Urothelium cell line (cell line): ENCODE measurements around the gene DTNB.

ENCODE experiments used
- DNase-seq: peaks from one replicate; pipeline ENCODE4 v3.0.0; 2011; ENCODE audit warnings: low spot score, mixed read lengths
- FAIRE-seq: peaks from 2 replicates; lab custom pipeline; 2011; peaks lifted over from hg19 to GRCh38; lab: Jason Lieb, UNC

Gene DTNB

GRCh38 chr2:25375989-25376545, 297.3 kb downstream of the DTNB start:
- FAIRE-seq = no peak
- DNase-seq = no peak

GRCh38 chr2:25375371-25375988, 297.9 kb downstream of the DTNB start:
- FAIRE-seq (no peak), DNase-seq (no peak)

DNA sequence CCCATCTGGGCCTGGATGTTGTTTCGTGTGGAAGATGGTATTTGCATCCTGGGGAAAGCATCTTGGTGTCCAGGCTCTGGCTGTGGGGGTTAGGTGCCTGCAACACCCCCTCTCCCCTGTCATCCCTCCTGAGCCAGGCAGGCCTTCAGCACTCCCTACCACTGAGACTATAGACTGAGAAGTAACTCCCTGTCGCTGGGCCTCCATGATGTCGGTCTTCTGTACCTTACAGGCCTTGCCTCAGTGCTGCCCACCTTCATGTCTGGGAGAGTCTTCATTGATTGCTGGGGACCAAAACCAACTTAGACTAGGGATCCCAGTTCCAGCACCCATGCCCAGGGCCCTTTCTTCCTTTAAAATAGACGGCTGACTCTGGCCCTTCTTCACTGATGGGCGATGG, 298.6 kb downstream of the DTNB start:
- no peak for DNase-seq
- FAIRE-seq = no peak

DNA sequence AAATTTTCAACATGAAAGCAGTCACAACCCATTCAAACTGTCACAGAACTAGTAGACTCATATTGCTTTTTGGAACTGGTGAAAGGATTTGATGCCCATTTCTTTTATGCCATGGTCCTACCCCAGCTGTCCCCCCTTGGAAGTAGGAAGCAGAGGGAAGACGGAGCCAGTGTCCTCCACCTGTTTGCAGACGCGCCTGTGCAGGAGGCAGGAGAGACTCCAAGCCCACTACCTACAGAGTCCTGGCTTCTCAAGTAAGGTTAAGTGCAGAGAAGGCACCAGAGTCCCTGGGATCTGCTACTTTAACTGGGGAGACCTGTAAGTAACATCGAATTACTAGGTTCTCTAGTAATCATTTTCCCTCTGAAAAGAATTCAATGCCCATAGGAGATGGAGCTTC, 299.0 kb downstream of the DTNB start:
- FAIRE-seq (no peak), DNase-seq (no peak)

GRCh38 chr2:25373269-25373981, 300.0 kb downstream of the DTNB start:
- DNase-seq = no peak
- FAIRE-seq = no peak

DNA sequence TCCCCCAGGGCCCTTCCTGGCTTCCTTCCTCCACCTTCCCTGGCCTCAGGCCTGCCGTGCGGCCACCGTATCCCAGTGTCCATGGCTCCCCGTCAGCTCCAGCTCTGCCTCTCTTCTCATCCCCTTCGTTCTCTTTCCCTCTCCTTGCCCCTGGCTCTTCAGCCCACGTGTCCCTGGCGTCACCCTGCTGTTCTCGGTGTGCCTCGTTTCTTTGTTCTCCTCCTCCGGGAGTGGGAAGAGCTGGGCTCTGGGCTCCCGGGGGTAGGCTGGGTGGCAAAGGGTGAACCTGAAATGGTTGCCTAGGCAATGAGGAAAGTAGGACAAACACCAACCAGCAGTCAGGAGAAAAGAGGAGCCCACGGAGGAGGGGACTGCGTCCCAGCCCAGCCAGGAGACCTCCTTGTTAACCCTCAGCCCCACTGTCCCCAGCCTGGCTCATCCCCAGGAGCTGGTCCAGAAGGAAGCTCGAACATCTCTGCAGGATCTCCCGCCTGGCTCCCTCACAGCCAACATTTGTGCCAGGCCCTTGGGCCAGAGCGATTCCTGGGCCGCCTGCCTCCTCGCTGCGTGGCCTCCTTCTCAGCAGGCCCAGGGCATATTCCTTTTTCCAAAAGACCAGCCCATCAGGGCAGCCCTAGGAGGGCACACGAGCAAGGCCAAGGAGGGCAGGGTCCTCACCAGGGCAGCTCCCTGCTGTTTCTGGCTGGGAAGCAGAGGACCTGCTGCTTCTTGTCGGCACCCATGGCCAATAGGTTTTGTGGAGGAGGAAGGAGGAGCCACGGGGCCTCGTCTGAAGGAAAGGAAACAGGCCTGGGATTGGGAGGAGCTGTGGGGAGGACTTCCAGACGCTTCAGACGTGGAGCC, 300.7 kb downstream of the DTNB start:
- FAIRE-seq = no peak

DNA sequence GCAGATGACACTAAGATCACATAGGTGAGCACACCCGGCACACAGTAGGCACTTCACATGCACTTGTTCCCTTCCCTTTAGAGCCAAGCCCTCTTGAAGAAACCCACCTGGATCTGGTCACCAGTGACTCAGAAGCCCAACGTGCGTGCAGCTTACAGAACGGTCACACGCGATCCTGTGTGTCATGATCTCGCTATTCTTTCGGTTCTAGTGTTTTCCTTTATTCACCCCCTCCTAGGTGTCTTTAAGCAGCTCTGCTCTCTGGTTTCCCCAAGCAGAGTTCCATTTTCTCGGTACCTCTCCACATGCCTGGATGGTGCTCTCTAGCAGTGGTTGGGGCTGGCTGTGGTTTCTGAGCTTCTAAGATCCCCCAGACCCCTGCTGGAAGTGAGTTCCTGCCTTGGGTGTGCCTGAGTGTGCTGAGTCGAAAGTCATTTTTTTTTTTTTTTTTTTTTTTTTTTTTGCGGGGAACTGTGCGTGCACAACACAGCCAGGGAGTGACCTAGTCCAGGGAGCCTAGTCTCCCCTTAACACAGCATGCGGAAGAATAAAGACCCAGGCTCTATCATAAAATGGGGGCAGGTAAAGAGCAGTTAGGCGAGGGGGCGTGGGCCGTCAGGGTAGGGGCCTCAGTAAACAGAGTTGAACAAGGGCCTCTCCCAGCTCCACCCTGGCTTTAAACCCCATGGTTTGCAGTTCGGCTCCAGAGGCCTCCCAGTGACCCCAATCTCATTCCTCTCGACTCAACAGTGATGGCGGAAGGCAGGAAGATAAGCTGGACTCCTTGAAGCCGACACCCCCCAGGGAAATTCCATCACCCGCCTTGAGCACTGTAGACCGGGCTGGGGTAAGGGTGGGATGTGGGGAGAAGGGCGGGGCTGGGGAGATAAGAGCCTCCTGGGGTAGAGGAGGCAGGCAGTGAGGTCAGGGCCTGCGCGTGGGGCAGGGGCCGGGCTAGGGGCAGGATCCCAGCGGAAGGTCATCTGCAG, 301.8 kb downstream of the DTNB start:
- FAIRE-seq (no peak), DNase-seq (no peak)

More for the DNA sequence above, 300.7 kb downstream of the DTNB start:
- no peak for DNase-seq

DNA sequence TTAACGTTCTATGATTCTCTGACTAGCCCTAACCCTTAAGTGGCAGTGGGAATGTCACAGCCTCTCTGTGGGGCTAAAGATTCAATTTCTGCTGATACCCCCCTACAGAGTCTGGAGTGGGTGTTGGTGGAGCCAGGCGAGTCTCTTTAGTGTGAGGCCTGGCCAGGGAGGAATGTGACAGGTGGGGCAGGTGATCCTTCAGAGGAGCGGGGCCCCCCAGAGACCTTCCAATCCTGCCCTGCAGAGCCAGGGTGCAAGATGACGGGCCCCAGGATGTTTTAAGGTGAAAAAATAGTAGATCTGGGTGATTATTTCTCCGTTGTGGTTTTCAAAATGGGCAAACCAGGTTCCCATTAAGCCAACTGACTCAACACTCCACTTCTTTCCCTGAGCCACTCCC, 303.5 kb downstream of the DTNB start:
- DNase-seq = no peak
- no peak for FAIRE-seq

GRCh38 chr2:25369439-25369838, 303.9 kb downstream of the DTNB start:
- DNase-seq (no peak), FAIRE-seq (no peak)

DNA sequence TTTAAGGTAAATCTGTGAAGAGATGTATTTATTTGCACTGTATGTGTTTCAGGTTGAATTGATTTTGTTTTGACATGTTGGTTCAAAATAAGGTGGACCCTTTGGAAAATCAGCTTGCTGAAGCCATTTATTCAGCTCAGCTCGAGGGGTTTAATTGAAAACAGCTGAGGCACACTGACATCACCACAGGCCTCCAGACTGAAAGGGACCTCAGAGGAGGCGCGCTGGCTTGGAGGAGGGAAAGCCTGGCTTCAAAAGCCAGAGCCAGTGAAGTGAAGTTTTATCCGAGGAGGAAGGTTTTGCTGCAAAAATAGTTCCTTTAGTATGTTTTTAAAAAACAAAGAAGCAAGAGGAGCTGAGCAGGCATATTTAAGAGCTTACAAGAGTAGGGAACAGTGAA, 304.7 kb downstream of the DTNB start:
- FAIRE-seq = no peak
- DNase-seq = no peak

- no peak for FAIRE-seq
- no peak for DNase-seq
Measured at GRCh38 chr2:25367296-25367695, 306.1 kb downstream of the DTNB start.

GRCh38 chr2:25366629-25367028, 306.7 kb downstream of the DTNB start:
- no peak for FAIRE-seq
- DNase-seq = no peak

DNA sequence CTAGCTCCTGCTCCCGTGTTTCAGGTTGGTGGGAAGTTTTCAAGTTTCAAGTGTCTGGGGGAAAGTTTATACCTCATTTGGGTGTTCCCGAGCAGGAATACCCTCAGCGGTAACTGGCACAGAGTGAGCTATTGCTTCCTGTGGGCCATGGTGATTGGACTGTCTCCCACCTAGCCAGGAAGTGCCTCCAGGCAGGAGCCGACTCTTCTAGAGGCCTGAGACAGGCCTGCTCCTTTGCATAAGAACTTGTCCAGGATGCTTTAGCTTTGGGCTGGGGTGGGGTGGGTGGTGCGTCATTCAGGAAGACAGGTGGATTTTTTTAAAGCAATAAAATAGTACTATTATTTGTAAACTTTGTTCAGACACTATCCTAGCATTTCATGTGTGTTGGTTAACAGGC, 308.1 kb downstream of the DTNB start:
- DNase-seq = no peak
- FAIRE-seq = no peak

DNA sequence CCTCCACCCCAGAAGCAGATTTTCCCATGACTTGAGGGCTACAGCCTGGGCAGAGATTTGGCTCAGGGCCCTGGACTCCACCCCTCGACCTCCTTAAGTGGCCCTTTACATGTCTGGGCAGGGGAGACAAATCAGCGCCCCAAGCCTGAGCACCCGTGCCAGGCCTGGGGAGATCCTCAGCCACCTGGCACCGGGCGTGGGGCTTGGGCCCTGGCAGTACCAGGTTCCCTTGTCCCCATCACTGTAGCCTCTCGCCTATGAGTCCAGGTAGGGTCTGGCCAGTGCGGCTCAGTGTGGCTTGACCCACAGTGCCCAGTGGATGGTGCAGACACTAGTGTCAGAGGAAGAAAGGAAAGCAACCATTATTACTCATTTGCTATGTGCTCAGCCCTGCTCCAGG, 309.6 kb downstream of the DTNB start:
- DNase-seq (no peak), FAIRE-seq (no peak)

- DNase-seq (no peak), FAIRE-seq (no peak)
Measured at GRCh38 chr2:25362434-25363145, 310.8 kb downstream of the DTNB start.

DNA sequence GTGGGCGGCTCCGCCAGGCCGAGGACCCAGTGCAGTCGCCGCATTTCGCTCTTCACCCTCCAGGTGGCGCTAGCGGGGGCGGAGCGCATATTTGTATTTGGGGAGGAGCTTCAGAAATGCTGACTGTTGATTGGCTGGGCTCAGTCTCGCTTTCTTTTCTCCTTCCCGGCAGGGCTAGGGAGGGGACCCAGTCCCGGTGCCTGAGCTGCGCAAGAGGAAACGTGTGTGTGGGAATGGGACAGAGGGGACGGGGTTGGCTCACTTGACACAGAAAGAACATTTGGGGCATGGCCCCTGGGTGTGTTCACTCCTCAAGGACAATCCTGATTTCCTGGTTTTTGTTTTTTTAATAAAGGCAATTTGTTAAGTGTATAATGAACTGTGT, 311.3 kb downstream of the DTNB start:
- DNase-seq (peak; percentile 95), FAIRE-seq (peak; percentile 80)

- no peak for FAIRE-seq
- DNase-seq = no peak
Measured at GRCh38 chr2:25361261-25362048, 311.9 kb downstream of the DTNB start.

GRCh38 chr2:25358836-25359235, 314.5 kb downstream of the DTNB start:
- FAIRE-seq = no peak
- no peak for DNase-seq

DNA sequence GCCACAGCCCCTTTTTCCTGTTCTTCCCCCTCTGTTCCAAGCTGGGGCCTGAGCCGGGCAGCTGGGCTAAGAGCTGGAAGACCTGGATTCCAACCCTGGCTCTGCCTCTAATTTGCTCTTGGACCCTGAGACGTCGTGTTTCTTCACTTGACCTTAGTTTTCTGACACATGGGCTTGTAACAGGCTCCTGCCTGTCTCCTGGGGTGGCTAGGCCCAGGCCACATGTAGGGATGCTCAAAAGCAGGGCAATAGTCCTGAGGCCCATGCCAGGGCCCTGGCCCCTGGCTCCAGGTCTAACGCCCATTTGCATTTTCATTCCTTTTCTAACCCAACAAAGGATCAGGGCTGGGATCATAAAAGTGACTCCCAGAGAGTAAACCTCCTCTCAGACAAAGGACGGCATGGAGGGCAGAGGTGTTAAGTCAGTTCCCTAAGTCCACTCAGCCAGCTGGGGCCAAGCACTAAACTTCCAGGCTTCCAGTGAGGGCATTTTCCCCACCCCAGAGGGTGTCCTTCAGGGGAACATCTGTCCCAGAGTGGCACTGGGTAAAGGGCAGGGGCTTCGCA, 315.0 kb downstream of the DTNB start:
- DNase-seq = no peak
- FAIRE-seq = no peak
